C4-2B (cell line): ENCODE measurements around the gene RB1.

Experiments used
- ZFX ChIP-seq: fragments of 450-650 bp; IDR thresholded peaks from 2 replicates; pipeline ENCODE4 v1.6.1; 2017
- TF ChIP-seq, protein P1 (sequence below): fragments of 450-650 bp; conservative IDR thresholded peaks from 2 replicates; pipeline ENCODE4 v1.5.1; 2017; ENCODE audit warnings: mild to moderate bottlenecking

- TF ChIP-seq, protein P1, sequence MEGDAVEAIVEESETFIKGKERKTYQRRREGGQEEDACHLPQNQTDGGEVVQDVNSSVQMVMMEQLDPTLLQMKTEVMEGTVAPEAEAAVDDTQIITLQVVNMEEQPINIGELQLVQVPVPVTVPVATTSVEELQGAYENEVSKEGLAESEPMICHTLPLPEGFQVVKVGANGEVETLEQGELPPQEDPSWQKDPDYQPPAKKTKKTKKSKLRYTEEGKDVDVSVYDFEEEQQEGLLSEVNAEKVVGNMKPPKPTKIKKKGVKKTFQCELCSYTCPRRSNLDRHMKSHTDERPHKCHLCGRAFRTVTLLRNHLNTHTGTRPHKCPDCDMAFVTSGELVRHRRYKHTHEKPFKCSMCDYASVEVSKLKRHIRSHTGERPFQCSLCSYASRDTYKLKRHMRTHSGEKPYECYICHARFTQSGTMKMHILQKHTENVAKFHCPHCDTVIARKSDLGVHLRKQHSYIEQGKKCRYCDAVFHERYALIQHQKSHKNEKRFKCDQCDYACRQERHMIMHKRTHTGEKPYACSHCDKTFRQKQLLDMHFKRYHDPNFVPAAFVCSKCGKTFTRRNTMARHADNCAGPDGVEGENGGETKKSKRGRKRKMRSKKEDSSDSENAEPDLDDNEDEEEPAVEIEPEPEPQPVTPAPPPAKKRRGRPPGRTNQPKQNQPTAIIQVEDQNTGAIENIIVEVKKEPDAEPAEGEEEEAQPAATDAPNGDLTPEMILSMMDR = no peak
- no peak for TF ChIP-seq ZFX
Measured at GRCh38 chr13:48475230-48475629, 171.7 kb downstream of the RB1 start.
